ENCODE data around the gene SLC4A7.

Gene SLC4A7

GRCh38 chr3:27326629-27327545 lies 157.3 kb downstream of the SLC4A7 start:
- H3K4me3 ChIP-seq (ENCODE audit: low read depth, low read length): no peak overlapping the region
- no peak overlapping the region for H3K9ac ChIP-seq (ENCODE audit: low read depth, low read length)
- H3K27me3 ChIP-seq (ENCODE audit: control insufficient read depth, insufficient read depth, low read length): no peaks in the 10 kb centered on the region
- no peaks in the 10 kb centered on the region for H3K36me3 ChIP-seq (ENCODE audit: control insufficient read depth, insufficient read depth, low read length)
- H3K4me1 ChIP-seq (ENCODE audit: control insufficient read depth, insufficient read depth, low read length): no peaks in the 10 kb centered on the region
- no peaks in the 10 kb centered on the region for H3K9me3 ChIP-seq (ENCODE audit: control insufficient read depth, insufficient read depth, low read length)

DNA sequence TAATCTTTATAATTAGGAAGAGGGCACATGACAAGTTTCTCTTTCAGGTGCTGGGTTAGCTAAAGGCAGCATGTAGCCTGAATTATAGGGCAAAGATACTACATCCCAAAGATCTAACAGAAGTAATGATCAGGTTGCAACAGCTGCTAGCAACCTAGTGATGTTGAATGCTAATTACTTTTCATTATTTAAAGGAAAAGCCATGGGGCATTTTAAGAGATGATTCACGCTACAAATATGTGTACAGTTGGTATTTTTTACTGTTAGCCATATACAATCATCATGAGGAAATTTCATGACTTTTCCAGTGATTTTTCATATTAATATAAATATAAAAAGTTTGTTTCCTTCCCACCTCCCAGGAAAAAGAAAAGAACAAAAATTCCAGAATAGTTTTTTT lies 158.0 kb downstream of the SLC4A7 start:
- Histone ChIP-seq H3K27me3 (ENCODE audit: control insufficient read depth, insufficient read depth, low read length) (no peaks in the 10 kb centered on the region), H3K9me3 (ENCODE audit: control insufficient read depth, insufficient read depth, low read length) (no peaks in the 10 kb centered on the region), H3K4me3 (ENCODE audit: low read depth, low read length) (no peak overlapping the region), H3K36me3 (ENCODE audit: control insufficient read depth, insufficient read depth, low read length) (no peaks in the 10 kb centered on the region), H3K9ac (ENCODE audit: low read depth, low read length) (no peak overlapping the region), H3K4me1 (ENCODE audit: control insufficient read depth, insufficient read depth, low read length) (no peaks in the 10 kb centered on the region)

DNA sequence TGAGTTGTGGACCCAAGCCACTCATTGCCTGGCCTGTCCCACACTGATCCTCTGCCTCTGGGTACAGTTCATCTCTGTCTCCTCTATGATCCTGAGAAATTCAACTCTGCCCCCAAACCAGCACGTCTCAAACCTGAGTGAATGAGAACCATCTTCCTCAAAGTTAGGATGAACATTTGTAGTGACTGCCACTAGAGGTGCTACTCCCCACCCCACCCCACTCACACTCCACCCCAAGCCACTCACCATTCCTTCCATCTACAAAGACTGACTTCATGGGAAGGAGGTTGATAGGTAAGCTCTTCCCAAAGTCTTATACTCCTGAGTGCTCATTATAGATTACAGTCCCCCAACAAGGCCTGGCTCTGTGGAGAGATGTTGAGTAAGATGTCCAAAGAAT lies 158.8 kb downstream of the SLC4A7 start:
- H3K9me3 ChIP-seq (ENCODE audit: control insufficient read depth, insufficient read depth, low read length): no peaks in the 10 kb centered on the region
- H3K36me3 ChIP-seq (ENCODE audit: control insufficient read depth, insufficient read depth, low read length): no peaks in the 10 kb centered on the region
- H3K27me3 ChIP-seq (ENCODE audit: control insufficient read depth, insufficient read depth, low read length): no peaks in the 10 kb centered on the region
- no peak overlapping the region for H3K4me3 ChIP-seq (ENCODE audit: low read depth, low read length)
- H3K4me1 ChIP-seq (ENCODE audit: control insufficient read depth, insufficient read depth, low read length): no peaks in the 10 kb centered on the region
- no peak overlapping the region for H3K9ac ChIP-seq (ENCODE audit: low read depth, low read length)

- Histone ChIP-seq H3K4me3 (ENCODE audit: low read depth, low read length) (no peak overlapping the region), H3K9me3 (ENCODE audit: control insufficient read depth, insufficient read depth, low read length) (no peaks in the 10 kb centered on the region), H3K27me3 (ENCODE audit: control insufficient read depth, insufficient read depth, low read length) (no peaks in the 10 kb centered on the region), H3K9ac (ENCODE audit: low read depth, low read length) (no peak overlapping the region), H3K4me1 (ENCODE audit: control insufficient read depth, insufficient read depth, low read length) (no peaks in the 10 kb centered on the region), H3K36me3 (ENCODE audit: control insufficient read depth, insufficient read depth, low read length) (no peaks in the 10 kb centered on the region)
Measured at GRCh38 chr3:27324686-27325085, 159.5 kb downstream of the SLC4A7 start.

DNA sequence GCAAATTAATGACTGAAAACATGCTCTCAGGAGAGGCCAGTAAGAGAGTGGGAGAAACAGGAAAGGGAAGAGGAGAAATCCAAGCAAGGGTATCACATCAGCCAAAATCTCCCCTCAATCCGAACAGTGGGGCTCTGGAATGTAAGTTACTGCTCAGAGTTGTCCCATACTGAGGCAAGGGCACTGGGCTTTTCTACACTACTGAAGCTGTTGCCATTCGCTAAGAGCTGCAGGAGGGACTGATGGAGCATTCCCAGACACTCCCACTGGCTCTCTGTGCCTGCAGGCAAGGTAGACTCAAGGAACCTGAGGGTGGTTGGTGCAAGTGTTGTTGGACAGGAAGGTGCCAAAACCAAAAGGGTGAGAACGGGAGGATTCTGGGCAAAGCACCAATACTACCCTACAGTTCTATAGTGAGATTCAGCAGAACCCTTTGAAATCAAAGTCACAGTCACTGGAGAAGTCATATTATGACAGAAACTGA lies 161.1 kb downstream of the SLC4A7 start:
- no peaks in the 10 kb centered on the region for H3K36me3 ChIP-seq (ENCODE audit: control insufficient read depth, insufficient read depth, low read length)

More for the DNA sequence above, 161.1 kb downstream of the SLC4A7 start:
- Histone ChIP-seq H3K4me1 (ENCODE audit: control insufficient read depth, insufficient read depth, low read length) (no peaks in the 10 kb centered on the region), H3K9ac (ENCODE audit: low read depth, low read length) (no peak overlapping the region), H3K4me3 (ENCODE audit: low read depth, low read length) (no peak overlapping the region), H3K27me3 (ENCODE audit: control insufficient read depth, insufficient read depth, low read length) (no peaks in the 10 kb centered on the region), H3K9me3 (ENCODE audit: control insufficient read depth, insufficient read depth, low read length) (no peaks in the 10 kb centered on the region)
